Pancreas (tissue), 10 donors: ENCODE results near the gene NPIPB2. TPM values are rescaled to one million over a fixed set of nuclear protein-coding genes. Genes with fewer than 3 reads are reported as not detected.
"Not testable (repeated sequence)": the region's sequence is repeated elsewhere in the genome, so short reads cannot be mapped to it uniquely, and the experiment has no call there.

Experiments
- ATAC-seq, 4 donors: fragments of 200-7000 bp; cut with Tn5 transposase; one replicate each; pipeline versions ENCODE4 v1.8.0 to v1.9.1; 2020; ENCODE audit warnings: mild to moderate bottlenecking in 4 of 4, moderate library complexity in 4 of 4
- DNase-seq, 6 donors: peaks; one replicate each; pipeline ENCODE4 v3.0.0-alpha.2; 2020
- FAIRE-seq: peaks from 2 replicates; lab custom pipeline; 2012; peaks lifted over from hg19 to GRCh38; lab: Jason Lieb, UNC
- H3K27ac ChIP-seq, 4 donors: fragments of 200-600 bp; sonication (generic); 1 replicate in 3 of 4; 2 replicates in 1 of 4; pipeline versions ENCODE4 v1.5.0 to v1.8.0; 2020
- H3K27me3 ChIP-seq, 4 donors: fragments of 200-600 bp; one replicate each; pipeline ENCODE4 v1.8.0; 2021
- H3K36me3 ChIP-seq, 3 donors: fragments of 200-600 bp; sonication (generic) in 1 of 3; one replicate each; pipeline versions ENCODE4 v1.5.0 to v1.8.0; 2020 to 2021
- H3K4me1 ChIP-seq, 3 donors: fragments of 200-600 bp; one replicate each; pipeline ENCODE4 v1.8.0; 2021
- H3K4me3 ChIP-seq, 4 donors: fragments of 200-600 bp; sonication (generic) in 2 of 4; one replicate each; pipeline versions ENCODE4 v1.5.0 to v1.8.0; 2020 to 2021
- H3K9me3 ChIP-seq, 4 donors: fragments of 200-600 bp; one replicate each; pipeline ENCODE4 v1.8.0; 2021
- CTCF ChIP-seq, 4 donors: fragments of 200-600 bp; sonication (generic) in 3 of 4; IDR thresholded peaks; one replicate each; pipeline versions ENCODE4 v1.5.0 to v1.8.0; 2021; ENCODE audit warnings: antibody characterized with exemption in 4 of 4
- WGBS, 2 donors: extraction: QIAGEN DNeasy Blood & Tissue Kit; methylation state at CpG; one replicate each; pipeline ENCODE4 v1.1.7; 2013; 5-methylcytosine and 5-hydroxymethylcytosine counted together
- intact Hi-C, 3 donors: fragments of 100-400 bp; cut with DNase I; formaldehyde crosslinking; loops; one replicate each; pipeline versions ENCODE4 v1.11.1 to v1.14.2; 2022
- polyA plus RNA-seq, 2 donors: library from polyadenylated mRNA; stranded (reverse); fragments of 200-250 nt; gene quantifications; one replicate each; pipeline ENCODE4 v1.2.3, GENCODE V29; 2013
- total RNA-seq, 6 donors: library from RNA; stranded (reverse); fragmentation: NEBNext Ultra II Directional in 4 of 6; extraction: Animal tissue kit (Norgen Biotek cat#: 25700) in 4 of 6; gene quantifications; one replicate each; pipeline versions ENCODE4 v1.2.1 to v1.2.4, GENCODE V29; 2021 to 2023
- donor health status: healthy with polysubstance abuse.
- donor health status: DM: no; HTN: no; CAD: no; lungs with moderate emphysema.
- donor health status: DM: no; HTN: no; CAD: no.
- donor health status: control.
- donor health status: control.
- donor health status: Bipolar disorder and iron deficiency.
- donor health status: DM: yes; HTN: yes; CAD: no.
- donor health status: DM: no; HTN: no; CAD: no.
- donor health status: DM: no; HTN: no; CAD: no.
- donor health status: DM: yes; HTN: yes; CAD: no.

The NPIPB2 gene
- total and polyA plus RNA-seq, 8 donors, result 0.92 to 10.0 (median 4.6) TPM

DNA sequence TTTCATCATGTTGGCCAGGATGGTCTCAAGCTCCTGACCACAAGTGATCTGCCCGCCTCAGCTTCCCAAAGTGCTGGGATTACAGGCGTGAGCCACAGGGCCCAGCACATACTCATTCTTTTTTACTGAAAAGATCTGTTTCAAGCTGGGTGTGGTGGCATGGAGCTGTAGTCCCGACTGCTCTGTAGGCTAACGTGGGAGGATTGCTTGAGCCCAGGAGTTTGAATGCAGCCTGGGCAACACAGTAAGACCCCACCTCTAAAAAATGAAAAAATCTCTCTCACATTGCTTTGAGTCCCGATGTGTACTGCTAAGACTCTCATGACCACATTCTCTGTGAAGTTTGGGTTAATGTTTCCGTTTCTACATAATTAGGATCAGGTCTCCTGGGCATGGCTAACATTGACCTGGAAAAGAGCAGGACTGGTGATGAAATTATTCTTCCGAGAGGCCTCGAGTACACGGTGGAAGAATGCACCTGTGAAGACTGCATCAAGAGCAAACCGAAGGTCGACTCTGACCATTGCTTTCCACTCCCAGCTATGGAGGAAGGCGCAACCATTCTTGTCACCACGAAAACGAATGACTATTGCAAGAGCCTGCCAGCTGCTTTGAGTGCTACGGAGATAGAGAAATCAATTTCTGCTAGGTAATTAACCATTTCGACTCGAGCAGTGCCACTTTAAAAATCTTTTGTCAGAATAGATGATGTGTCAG lies 25.5 kb upstream of the NPIPB2 start:
- peak in 1 of 4 donors; percentile 42 for ATAC-seq
- no peak for DNase-seq
- TF ChIP-seq CTCF (IDR thresholded peaks at IDR 0.05), result no peak
- Histone ChIP-seq H3K27ac (no peak overlapping the region), H3K36me3 (no peaks in the 10 kb centered on the region), H3K4me3 (no peak overlapping the region), H3K4me1 (no peaks in the 10 kb centered on the region), H3K27me3 (no peaks in the 10 kb centered on the region), H3K9me3 (no peaks in the 10 kb centered on the region)
- 38 to 43% methylated on average over 17 of the region's 17 CpGs for WGBS, 2 donors
- no peak for FAIRE-seq
- intact Hi-C loops, result no loop called here

DNA sequence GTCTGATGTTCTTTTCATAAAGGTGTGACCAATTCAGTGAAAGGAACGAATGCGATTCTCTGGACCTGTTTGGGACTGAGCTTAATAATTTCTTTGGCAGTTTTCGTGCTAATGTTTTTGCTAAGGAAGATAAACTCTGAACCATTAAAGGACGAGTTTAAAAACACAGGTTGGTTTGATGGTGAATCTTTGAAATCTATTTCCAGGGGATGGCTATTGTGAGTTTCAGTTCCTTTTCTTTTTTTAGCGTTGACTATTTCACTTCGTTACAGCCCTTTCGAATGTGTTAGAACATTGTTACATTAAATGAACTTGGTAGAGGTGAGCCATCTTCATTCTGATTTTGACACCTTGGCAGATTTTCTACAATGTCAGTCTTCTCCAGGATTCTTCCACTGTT lies 24.3 kb upstream of the NPIPB2 start:
- TF ChIP-seq CTCF (IDR thresholded peaks at IDR 0.05), result no peak
- intact Hi-C loops, result no loop called here
- no peak for ATAC-seq
- Histone ChIP-seq H3K9me3 (no peaks in the 10 kb centered on the region), H3K27ac (no peak overlapping the region), H3K4me1 (no peaks in the 10 kb centered on the region), H3K27me3 (no peaks in the 10 kb centered on the region), H3K4me3 (no peak overlapping the region), H3K36me3 (no peaks in the 10 kb centered on the region)
- no peak for DNase-seq
- 75 to 80% methylated on average over 7 of the region's 7 CpGs for WGBS, 2 donors
- no peak for FAIRE-seq

- DNase-seq, result no peak
- Histone ChIP-seq H3K4me3 (no peak within 1 kb of the TSS), H3K27me3 (no peaks in the 10 kb centered on the region), H3K9me3 (no peaks in the 10 kb centered on the region), H3K36me3 (no peaks in the 10 kb centered on the region), H3K27ac (no peak within 1 kb of the TSS), H3K4me1 (no peaks in the 10 kb centered on the region)
- intact Hi-C loops, result no loop called here
- ATAC-seq, result no peak
- TF ChIP-seq CTCF (IDR thresholded peaks at IDR 0.05), result no peak
- no peak for FAIRE-seq
- 66 to 76% methylated on average over 9 of the region's 9 CpGs for WGBS, 2 donors
Measured at GRCh38 chr16:11964761-11965551, 23.1 kb upstream of the NPIPB2 start, which contains the start of gene TNFRSF17. Gene TNFRSF17, plus strand, starts transcription at chr16:11965210. Its CDS starts 115 bp downstream, at chr16:11965325.

DNA sequence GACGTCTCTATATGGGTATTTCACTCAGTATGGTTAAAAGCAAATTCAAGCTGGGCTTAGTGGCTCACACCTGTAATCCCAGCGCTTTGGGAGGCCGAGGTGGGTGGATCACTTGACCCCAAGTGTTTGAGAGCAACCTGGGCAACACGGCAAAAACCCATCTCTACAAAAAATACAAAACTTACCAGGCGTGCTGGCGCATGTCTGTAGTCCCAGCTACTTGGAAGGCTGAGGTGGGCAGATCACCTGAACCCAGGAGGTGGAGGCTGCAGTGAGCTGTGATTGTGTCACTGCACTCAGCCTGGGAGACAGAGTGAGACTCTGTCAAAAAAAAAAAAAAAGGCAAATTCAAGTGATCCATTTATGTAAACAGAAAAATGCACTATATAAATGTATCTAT lies 21.9 kb upstream of the NPIPB2 start:
- no peak for FAIRE-seq
- intact Hi-C loops, result no loop called here

DNA sequence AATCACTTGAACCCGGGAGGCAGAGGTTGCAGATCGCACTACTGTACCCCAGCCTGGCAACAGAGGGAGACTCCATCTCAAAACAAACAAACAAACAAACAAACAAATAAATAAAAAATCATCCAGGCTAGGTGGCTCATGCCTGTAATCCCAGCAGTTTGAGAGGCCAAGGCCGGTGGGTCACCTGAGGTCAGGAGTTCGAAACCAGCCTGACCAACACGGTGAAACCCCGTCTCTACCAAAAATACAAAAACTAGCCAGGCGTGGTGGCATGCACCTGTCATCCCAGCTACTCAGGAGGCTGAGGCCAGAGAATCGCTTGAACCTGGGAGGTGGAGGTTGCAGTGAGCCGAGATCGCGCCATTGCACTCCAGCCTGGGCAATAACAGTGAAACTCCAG lies 21.1 kb upstream of the NPIPB2 start:
- 93 to 96% methylated on average over 11 of the region's 11 CpGs for WGBS, 2 donors
- not testable (repeated sequence) for FAIRE-seq

More for the DNA sequence above, 21.9 kb upstream of the NPIPB2 start:
- Histone ChIP-seq H3K27ac (no peak overlapping the region), H3K9me3 (no peaks in the 10 kb centered on the region), H3K36me3 (no peaks in the 10 kb centered on the region), H3K4me3 (no peak overlapping the region), H3K27me3 (no peaks in the 10 kb centered on the region), H3K4me1 (no peaks in the 10 kb centered on the region)
- 80 to 88% methylated on average over 6 of the region's 6 CpGs for WGBS, 2 donors
- TF ChIP-seq CTCF (IDR thresholded peaks at IDR 0.05), result no peak
- no peak for ATAC-seq
- DNase-seq, result no peak

DNA sequence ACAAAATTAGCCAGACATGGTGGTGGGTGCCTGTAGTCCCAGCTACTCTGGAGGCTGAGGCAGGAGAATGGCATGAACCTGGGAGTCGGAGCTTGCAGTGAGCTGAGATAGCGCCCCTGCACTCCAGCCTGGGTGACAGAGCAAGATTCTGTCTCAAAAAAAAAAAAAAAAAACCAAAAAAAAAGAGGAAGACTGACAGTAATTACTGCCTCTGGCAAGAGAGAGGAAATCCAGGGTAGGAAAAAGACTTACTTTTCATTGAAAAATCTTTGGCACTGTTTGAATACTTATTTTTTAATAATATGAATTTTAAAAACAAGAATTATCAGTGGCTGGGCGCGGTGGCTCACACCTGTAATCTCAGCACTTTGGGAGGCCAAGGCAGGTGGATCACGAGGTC lies 20.6 kb upstream of the NPIPB2 start:
- FAIRE-seq, H3K9me3 ChIP-seq, H3K27ac ChIP-seq, DNase-seq, ATAC-seq, intact Hi-C loops, H3K4me1 ChIP-seq, H3K4me3 ChIP-seq, H3K36me3 ChIP-seq, H3K27me3 ChIP-seq: not testable (repeated sequence)
- whole genome bisulfite sequencing, 2 donors, result 85 to 87% methylated on average over 5 of the region's 5 CpGs

More for the DNA sequence above, 21.1 kb upstream of the NPIPB2 start:
- H3K27me3 ChIP-seq, H3K9me3 ChIP-seq, H3K4me3 ChIP-seq, H3K4me1 ChIP-seq, intact Hi-C loops, ATAC-seq, H3K36me3 ChIP-seq, H3K27ac ChIP-seq, DNase-seq: not testable (repeated sequence)
